DMS153 treated with DMSO at 0.1 percent for 48 hours (cell line): ENCODE results near the gene LCTL.
"Not testable (repeated sequence)": the region's sequence is repeated elsewhere in the genome, so short reads cannot be mapped to it uniquely, and the experiment has no call there.

Experiments
- DNase-seq: peaks from one replicate; lab custom pipeline; 2025; ENCODE audit not compliant: unreplicated experiment; lab: John Stamatoyannopoulos, UW

Gene LCTL

DNA sequence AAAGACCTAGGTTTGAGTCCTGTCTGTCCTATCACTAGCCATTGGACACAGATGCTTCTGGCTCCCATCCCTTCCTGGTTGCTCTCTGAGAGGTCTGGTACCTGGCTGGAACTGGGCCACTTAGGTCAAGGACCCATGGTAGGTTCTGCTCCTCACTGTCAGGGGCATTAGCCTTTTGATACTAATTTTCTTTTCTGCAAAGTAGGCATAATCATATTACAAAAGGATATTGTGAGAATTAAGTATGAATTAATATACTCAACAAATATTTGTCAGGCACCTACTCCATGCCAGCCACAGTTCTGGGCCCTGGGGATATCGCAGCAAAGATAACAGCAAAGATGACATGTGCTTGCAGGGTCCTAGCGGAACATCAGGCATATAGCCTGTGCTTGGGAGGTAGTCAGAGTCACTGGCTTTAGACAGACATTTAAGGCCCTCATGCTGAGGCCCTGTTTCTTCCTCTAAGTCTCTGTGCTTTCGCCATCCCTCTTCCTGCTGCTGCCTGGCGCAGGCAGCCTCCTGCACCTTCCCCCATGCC is 25.6 kb upstream of the LCTL start:
- DNase-seq: no peak

DNA sequence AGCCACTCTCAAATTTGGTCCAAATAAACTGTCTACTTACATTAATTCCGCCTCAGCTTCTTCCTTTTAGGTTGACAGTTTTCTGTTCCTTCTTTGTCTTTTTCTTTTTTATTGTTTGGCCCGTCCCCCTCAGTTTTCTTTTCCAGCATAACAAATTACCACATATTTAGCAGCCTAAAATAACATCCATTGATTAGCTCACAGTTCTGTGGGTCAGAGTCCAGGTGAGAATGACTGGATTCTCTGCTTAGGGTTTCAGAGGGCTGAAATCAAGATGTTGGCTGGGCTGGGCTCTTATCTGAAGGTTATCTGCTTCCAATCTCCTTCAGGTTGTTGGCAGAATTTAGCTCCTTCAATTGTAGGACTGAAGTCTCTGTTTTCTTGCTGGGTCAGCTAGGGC is 24.6 kb upstream of the LCTL start:
- DNase-seq: no peak

DNA sequence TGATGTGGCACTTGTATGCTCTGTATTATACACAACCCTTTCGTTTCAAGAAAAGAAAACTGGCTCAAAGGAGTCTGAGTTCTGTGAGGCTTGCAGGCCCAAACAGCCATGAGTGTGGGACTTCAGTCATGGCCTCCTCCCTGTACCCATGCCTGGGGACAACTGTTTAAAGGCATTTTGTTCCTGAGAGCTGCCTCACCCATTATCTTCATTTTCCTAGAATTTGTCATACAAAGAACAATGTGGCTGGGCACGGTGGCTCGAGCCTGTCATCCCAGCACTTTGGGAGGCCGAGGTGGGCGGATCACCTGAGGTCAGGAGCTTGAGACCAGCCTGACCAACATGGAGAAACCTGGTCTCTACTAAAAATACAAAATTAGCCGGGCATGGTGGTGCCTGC is 23.6 kb upstream of the LCTL start:
- not testable (repeated sequence) for DNase-seq

DNA sequence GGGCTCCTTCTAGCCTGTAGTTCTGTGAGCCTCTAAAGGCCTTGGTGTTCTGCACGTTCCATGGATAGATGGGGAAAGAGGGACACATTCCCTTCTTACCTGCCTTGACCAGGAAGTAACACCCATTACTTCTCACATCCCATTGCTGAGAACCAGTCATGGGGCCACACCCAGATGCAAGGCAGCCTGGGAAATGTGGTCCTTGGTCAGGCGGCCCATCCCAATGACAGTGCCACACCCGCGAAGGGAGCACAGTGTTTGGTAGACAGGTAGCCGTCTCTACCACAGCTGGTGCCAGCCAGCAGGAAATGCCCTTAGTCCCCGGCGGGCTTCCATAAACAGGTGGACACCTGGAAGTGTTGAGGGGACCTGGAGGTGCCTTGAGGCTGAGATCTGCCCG is 23.2 kb upstream of the LCTL start:
- DNase-seq: no peak

- no peak for DNase-seq
Measured at GRCh38 chr15:66588537-66588936, 22.7 kb upstream of the LCTL start.

DNA sequence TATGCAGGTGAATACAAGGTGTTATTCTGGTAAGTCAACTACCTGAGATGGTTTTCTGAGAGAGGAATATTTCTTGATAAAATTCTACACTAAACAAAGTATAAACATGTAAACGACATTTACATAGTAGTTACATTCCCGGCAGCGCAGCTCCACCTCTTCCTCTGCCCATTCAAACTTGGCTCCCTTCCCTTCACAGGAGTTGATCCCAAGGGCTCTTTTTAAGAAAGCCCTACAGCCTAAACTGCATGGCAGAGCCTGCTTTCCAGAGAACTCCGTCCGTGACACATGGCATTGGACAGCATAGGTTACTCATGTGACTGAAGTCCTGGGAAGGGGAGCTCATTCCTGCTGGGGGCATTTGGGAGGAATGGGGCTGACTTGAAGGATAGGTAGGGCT is 22.0 kb upstream of the LCTL start:
- no peak for DNase-seq

GRCh38 chr15:66587020-66587419 is 21.2 kb upstream of the LCTL start:
- DNase-seq: no peak

DNA sequence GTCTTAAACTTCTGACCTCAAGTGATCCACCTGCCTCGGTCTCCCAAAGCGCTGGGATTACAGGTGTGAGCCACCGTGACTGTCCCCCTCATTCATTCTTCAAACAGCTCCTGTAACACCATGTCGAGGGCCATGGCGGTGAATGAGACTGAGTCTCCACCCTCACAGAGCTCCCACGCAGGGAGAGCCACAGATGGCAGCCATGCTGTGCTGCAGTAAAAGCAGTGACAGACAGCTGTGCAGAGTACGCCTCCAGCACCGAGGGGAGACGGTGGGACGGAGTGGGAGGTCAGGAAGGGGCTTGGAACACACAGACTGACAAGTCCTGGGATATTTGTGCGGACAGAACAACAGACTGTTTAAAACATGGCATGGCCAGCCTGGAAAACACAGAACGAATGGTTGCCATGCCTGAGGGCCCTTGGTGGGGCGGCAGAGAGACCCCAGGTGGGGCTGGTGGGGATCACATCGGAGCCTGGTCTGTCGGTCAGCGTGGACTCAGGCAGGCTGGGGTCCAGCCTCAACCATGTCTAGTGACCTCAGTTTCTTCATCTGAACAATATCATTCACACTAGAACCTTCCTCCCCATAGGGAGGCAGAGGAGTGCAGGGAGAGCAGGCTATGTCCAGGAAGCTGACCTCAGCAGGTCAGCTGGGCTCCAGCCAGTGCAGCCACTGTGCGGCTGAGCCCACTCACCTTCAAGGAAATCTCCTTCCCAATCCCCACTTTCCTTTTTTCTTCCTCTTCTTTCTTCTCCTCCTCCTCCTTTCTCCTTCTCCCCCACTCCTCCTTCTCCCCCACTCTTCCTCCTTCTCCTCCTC is 20.6 kb upstream of the LCTL start:
- DNase-seq: no peak

- DNase-seq: no peak
Measured at GRCh38 chr15:66581972-66582537, 16.3 kb upstream of the LCTL start.

GRCh38 chr15:66580643-66581042 is 14.8 kb upstream of the LCTL start:
- DNase-seq: no peak

DNA sequence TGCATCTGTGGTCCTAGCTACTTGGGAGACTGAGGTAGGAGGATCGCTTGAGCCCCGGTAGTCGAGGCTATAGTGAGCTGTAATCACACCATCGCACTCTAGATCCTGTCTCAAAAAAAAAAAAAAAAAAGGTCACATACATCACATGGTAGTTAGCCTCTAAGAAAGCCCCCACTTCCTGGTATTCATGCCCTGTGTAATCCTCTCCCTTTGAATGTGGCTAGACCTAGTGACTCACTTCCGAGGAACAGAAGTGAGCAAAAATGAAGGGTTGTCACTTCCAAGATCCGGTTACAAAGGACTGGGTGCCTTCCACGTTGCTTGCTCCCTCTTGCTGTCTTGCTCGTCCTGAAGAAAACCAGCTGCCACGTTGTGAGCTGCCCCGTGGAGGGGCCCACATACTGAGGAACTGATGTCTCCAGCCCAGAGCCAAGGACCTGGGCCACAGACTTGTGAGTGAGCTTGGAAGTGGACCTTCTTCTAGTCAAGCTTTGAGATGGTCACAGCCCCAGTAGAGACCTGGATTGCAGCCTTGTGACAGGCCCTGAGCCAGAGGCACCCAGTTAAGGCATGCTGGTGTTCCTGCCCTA is 12.6 kb upstream of the LCTL start:
- no peak for DNase-seq

GRCh38 chr15:66574596-66574950 is 8.8 kb upstream of the LCTL start:
- no peak for DNase-seq

DNA sequence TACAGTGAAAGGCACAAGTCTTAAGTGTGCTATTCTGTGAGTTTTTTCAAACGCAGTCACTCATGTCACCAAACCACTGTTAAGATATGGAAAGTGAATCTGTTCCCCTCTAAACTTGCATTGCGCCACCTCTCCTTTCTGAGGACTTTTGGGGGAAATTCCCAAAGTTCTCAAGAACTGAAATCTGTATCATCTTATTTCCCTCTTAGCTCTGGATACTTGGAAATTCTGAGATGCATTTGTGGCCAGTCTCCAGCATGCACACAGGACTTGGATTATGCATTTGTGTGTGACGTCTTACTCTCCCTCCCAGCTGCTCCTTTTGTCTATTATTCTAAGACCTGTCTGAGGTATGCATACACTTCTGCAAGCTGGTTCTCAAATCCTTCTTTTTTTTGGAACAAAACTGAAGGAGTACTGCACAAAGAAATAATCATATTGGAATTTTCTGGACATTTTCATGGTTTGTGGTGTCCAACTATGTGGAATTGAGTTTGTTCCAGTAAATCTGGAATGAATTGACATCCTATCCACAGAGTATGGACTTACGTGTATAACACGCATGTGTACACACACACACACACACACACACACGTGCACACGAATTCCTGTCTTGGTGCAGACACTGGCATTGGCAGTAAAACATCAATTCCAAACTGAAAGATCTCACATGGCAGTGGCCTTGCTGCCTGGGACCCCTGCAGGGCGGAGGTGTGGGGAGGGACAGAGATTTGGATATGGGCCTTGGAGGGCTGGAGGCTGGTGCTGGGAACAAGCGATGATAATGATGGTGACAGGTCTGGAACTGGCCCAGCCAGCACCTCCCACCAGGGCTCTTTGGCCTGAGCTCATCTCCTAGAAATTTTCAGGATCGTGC is 8.2 kb upstream of the LCTL start:
- no peak for DNase-seq

DNA sequence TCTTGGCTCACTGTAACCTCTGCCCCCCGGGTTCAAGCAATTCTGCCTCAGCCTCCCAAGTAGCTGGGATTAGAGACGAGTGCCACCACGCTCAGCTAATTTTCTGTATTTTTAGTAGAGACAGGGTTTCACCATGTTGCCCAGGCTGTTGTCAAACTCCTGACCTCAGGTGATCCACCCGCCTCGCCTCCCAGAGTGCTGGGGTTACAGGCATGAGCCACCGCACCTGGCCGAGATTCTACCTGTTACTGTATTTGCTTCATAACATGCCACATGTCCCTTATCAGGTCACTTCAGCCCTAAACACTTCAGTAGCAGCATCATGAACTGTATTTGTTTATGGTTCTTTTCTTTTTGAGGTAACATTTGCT is 7.5 kb upstream of the LCTL start:
- DNase-seq: no peak

- DNase-seq: no peak
Measured at GRCh38 chr15:66572146-66572545, 6.3 kb upstream of the LCTL start.

GRCh38 chr15:66570842-66571478 is 5.2 kb upstream of the LCTL start:
- DNase-seq: no peak

- DNase-seq: no peak
Measured at GRCh38 chr15:66570327-66570726, 4.5 kb upstream of the LCTL start.

GRCh38 chr15:66569461-66570137 is 3.8 kb upstream of the LCTL start:
- no peak for DNase-seq

DNA sequence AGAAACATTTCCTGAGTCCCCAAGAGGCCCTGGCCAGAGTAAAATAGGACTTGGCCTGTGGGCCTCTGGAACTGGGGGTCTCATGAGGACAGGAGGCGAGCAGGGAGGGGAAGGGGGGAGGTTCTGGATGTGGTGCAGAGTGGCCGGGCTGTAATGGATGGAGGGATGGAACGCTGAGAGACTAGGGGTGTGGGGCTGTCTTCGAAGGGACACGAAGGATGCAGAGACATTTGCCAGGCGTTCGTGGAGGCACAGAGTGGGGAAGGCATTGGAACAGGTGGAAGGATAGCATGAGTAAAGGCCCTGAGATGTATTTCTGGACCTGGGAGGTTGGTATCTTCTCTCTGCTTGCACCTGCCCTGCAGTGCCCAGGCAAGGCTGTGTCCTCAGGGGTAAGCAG is 2.1 kb upstream of the LCTL start:
- no peak for DNase-seq

GRCh38 chr15:66566963-66567531 is 1.2 kb upstream of the LCTL start:
- peak; percentile 14 for DNase-seq
